Measurements from ENCODE around the gene ASF1B. TPM values are rescaled to one million over a fixed set of nuclear protein-coding genes. Genes with fewer than 3 reads are reported as not detected.

ASF1B gene
- total and polyA plus RNA-seq, 12 donors, result 0.48 to 17.2 (median 1.9) TPM

- H3K4me1 ChIP-seq (replicated peaks in 1 of 2), result peaks cover 20 to 33% of the 10 kb centered on the region in 2 donors
- H3K27ac ChIP-seq, result peak overlapping the region; percentile 60 to 90 (median 79)
- no peaks in the 10 kb centered on the region for H3K27me3 ChIP-seq
- WGBS, 4 donors, result 2 to 7% (median 6%) methylated on average over 10 to 44 of the region's 44 CpGs
- TF ChIP-seq POLR2A (IDR thresholded peaks at IDR 0.05) (no peak), CTCF (IDR thresholded peaks at IDR 0.05) (no peak)
- peak overlapping the region; percentile 18 to 71 (median 50) for H3K4me3 ChIP-seq
- intact Hi-C loops (cut with DNase I), result loop anchor here in 1 of 2 donors (5.0 kb wide), 1 partner anchor 192 kb away; no protein-coding TSS in a partner anchor
- peak in 2 of 7 donors; percentile 43 to 55 for DNase-seq
- no peaks in the 10 kb centered on the region for H3K9me3 ChIP-seq (replicated peaks in 1 of 3)
- H3K36me3 ChIP-seq (replicated peaks in 1 of 2), result no peaks in the 10 kb centered on the region
Measured at GRCh38 chr19:14073925-14074838, 62.2 kb downstream of the ASF1B start.

GRCh38 chr19:14073261-14073924 is 63.0 kb downstream of the ASF1B start:
- Histone ChIP-seq H3K27ac (peak overlapping the region; percentile 60 to 90 (median 79)), H3K9me3 (replicated peaks in 1 of 3) (no peaks in the 10 kb centered on the region), H3K36me3 (replicated peaks in 1 of 2) (no peaks in the 10 kb centered on the region), H3K4me1 (replicated peaks in 1 of 2) (peaks cover 20 to 33% of the 10 kb centered on the region in 2 donors), H3K4me3 (peak overlapping the region; percentile 32 to 71 (median 50)), H3K27me3 (no peaks in the 10 kb centered on the region)
- TF ChIP-seq CTCF (IDR thresholded peaks at IDR 0.05) (peak in 3 of 6 experiments; percentile 48 to 91 (median 85)), POLR2A (IDR thresholded peaks at IDR 0.05) (peak; percentile 56 to 78)
- DNase-seq, result peak; percentile 74 to 83 (median 79)
- intact Hi-C loops (cut with DNase I), result loop anchor here in 1 of 2 donors (5.0 kb wide), 1 partner anchor 191 kb away; no protein-coding TSS in a partner anchor
- WGBS, 4 donors, result 0 to 1% (median 0%) methylated on average over 1 to 106 of the region's 106 CpGs

DNA sequence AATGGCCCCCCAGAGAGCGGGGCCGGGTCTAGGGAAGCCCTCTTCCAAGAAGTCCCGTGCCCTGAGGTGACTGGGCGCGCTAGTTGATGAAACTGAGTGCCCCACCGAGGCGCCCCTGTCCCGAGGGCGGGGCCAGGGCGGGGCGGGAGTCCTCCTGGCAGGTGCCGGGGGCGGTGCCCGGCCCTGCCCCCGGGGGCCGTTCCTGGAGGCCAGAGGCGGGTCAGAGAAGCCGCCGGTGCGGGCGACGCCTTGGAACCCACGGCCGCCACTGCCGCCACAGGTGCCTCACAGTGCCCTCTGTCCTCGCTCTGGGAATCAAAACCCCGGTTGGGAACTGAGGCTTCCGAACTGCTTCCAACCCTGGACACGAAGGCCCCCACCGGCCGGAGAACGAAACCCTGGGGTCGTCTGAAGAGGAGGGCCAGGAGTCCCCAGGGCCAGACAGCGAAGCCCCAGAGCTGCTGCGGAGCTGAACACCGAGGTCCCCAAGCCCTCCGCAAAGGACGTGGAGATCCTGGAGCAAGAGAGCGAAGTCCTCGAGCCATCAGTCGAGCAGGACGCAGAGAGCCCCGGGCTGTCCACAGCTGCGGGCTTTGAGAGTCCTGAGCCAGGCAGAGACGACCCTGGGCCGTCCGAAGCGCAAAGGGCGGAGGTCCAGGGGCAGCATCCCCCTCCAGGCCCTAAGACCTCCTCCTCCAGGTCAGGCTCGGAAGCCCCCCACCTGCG is 63.7 kb downstream of the ASF1B start, which contains the start of gene MISP3:
TSS of gene MISP3 (plus strand) at position 252 of the 726 bp plus-strand sequence. CDS start 524 bp downstream, outside the sequence.
- WGBS, 4 donors, result 0 to 1% (median 1%) methylated on average over 8 to 51 of the region's 51 CpGs; no CpG with 5 or more reads in 1 of the 4 donors
- peak in 4 of 7 donors; percentile 51 to 61 (median 54) for DNase-seq
- intact Hi-C loops (cut with DNase I), result loop anchor here in 1 of 2 donors (5.0 kb wide), 1 partner anchor 190 kb away; no protein-coding TSS in a partner anchor
- H3K9me3 ChIP-seq (replicated peaks in 1 of 3), result no peaks in the 10 kb centered on the region
- peaks cover 20 to 33% of the 10 kb centered on the region in 2 donors for H3K4me1 ChIP-seq (replicated peaks in 1 of 2)
- H3K27me3 ChIP-seq, result no peaks in the 10 kb centered on the region
- peak within 1 kb of the TSS; percentile 32 to 71 (median 50) for H3K4me3 ChIP-seq
- no peak for TF ChIP-seq POLR2A (IDR thresholded peaks at IDR 0.05)
- TF ChIP-seq CTCF (IDR thresholded peaks at IDR 0.05), result no peak
- no peaks in the 10 kb centered on the region for H3K36me3 ChIP-seq (replicated peaks in 1 of 2)
- peak within 1 kb of the TSS; percentile 60 to 90 (median 79) for H3K27ac ChIP-seq

All from adrenal gland (tissue), 12 donors.